ENCODE measurements around the gene KRT78.
"Not testable (repeated sequence)": the region's sequence is repeated elsewhere in the genome, so short reads cannot be mapped to it uniquely, and the experiment has no call there.

The KRT78 gene

GRCh38 chr12:52871291-52872039 is 22.7 kb upstream of the KRT78 start:
- peak; percentile 97 for DNase-seq

DNA sequence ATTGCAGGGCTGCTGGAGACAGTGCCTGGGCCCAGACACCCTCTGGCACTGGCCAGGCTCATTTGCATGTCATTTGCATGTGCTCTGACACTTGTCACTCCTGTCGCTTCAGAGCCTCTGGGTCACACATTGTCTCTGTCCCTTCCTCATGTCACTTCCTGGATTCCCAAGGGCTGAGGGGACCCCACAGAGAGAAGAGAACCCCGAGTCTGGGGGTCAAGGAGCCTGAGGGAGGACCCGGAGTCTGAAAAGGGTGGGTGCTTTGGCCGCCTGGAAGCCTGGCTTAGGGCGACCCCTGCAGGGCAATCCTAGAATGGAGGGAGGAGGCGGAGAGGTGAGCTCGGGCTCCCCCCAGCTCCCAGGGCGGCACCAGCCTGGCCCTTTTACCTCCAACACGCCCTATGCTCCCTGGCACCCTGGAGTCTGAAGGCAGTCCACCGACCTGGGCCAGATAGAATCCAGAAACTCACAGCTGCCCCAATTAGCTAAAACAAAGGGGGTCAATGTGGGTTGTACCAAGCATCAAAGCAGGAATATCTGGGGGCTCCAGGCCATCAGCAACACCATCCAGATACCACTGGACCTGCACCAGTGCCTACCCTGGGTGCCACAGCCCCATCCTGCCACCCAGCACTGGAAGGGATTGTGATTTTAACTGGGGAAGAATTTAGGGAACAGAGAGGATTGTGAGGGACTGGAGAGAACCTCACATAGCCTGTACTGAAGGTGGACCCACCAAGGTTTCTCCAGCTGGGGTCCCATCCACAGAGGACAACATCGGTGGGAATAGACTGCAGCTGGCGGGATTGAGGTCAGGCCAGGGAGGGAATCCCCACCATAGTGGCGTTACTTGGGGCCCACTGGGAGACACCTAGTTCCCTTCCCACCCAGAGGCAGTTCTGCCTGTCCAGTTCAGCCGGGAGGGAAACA is 21.8 kb upstream of the KRT78 start:
- peak; percentile 53 for DNase-seq

DNA sequence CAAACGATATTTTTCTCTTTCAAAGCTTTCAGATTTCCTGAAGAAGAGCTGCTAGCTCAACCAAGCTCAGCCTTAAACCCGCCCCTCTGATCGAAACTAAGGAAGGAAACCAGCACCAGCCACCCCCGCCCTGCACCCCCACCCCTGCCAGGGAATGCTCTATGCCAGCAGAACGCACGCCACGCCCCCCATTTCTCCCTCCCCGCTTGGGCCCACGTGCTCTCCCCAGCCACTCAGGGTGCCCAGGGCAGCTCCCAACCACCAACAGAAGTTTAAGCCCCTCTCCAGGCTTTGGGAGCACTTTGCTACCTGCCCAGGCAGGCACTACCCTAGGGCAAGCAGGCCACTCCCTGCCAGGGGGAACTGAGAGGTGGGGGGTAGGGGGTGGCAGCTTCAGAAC is 18.8 kb upstream of the KRT78 start:
- no peak for DNase-seq

- no peak for DNase-seq
Measured at GRCh38 chr12:52867152-52867551, 18.4 kb upstream of the KRT78 start.

GRCh38 chr12:52865090-52865944 is 16.5 kb upstream of the KRT78 start:
- DNase-seq = peak; percentile 71

DNA sequence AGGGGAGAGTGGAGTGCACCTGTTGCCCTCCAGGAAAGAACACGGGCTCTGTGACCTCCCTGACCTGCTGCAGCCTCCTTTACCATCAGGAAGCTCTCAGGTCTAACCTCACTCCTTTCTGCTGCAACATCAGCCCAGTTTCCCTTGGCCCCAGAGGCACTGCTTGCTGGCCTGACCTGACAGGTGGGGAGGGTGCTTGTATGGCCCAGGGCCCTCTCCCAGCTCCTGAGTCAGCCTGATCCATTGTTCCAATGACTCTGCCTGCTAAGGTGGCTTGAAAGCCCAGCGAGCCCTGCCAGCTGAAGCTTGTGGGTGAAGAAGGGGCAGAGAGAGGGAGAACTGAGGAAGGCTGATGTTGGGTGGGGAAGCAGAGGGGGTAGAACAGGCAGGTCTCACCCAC is 13.2 kb upstream of the KRT78 start:
- no peak for DNase-seq

GRCh38 chr12:52861511-52861910 is 12.7 kb upstream of the KRT78 start:
- DNase-seq = no peak

DNA sequence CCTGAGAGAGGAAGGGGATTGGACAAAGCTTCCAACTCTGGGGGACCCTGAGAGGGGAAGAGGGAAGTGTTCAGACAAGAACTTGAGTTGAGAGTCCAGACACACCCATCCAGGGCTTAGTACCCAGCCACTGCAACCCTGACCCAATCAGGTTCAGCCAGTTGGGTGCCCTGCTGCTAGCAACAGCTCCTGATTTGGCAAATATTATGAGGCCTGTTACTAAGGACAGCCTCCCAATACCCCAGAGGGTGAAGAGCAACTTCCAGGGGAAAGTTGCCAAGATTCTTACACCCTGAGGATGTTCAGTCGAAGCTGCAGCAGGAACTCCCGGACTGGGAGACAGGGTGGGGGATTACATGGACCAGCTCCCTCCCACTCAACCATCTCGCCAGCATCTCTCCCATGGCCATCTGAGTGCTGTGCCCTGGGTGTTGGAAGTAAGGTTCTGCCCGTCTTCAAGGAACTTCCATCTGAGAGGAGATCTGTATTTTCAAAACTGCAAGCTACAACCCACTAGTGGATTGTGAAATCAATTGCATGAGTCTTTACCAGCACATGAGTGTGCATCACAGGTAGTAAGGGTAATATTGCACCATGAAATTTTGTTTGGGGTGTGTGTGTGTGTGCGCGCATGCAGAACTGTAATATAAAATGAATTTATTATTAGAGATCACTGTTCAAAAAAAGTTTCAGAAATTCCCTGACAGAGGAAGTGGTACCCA is 11.5 kb upstream of the KRT78 start:
- peak; percentile 74 for DNase-seq

DNA sequence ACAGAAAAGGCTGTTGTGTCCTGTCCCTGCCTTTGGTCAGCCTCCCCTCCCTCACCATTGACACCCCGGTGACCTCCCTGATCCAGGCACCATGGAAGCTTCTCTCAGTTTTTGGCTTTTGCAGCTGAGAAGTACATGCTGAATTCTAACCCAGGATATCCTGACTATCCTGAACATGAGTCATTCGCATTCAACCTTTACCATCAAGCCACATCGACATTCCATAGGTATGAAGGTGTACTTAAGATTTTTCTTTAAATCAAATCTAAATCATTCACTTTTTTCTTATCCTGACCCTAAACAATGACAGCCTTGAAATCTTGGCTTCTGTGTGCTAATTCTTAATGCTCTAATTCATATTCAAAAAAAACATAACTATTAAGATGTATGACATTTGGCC is 8.7 kb upstream of the KRT78 start:
- DNase-seq = no peak

DNA sequence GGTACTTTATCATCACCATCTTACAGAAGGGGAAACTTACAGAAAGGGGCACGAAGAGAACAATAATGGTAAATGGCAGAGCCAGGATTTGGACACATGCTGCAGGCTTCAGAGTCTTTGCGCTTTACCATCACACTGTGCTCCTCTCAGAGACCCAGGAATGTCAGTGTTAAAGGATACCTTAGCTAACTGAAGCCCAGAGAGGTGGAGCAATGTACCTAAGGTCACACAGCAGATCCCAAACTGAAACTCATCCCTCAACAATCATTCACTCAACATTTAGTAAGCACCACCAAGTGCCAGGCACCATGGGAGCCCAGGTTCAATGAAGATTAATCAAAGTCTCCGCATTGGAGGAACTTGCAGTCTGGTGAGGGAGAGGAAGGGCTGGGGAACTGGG is 8.0 kb upstream of the KRT78 start:
- DNase-seq = no peak

DNA sequence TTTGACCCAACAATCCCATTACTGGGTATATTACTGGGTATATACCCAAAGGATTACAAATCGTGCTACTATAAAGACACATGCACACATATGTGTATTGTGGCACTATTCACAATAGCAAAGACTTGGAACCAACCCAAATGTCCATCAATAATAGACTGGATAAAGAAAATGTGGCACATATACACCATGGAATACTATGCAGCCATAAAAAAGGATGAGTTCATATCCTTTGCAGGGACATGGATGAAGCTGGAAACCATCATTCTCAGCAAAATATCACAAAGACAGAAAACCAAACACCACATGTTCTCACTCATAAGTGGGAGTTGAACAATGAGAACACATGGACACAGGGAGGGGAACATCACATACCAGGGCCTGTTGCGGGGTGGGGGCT is 7.3 kb upstream of the KRT78 start:
- DNase-seq = not testable (repeated sequence)

DNA sequence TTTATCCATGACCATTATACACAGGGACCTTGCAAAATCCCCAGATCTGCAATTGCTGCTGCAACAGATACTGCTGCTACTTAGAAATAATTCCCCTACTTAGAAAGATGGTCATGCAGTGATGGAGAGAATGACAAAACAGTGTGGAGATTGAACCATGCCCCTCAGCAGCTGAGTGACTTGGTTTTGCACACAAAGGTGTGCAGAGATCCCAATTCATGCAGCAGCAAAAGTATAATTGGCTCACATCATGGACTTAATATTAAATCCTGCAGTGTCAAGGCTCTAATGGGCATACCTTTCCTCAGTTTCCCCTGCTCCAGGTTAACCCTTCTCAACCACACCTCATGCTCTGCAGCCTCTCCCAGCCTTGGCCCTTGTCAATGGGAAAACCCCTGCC is 3.0 kb upstream of the KRT78 start:
- no peak for DNase-seq

DNA sequence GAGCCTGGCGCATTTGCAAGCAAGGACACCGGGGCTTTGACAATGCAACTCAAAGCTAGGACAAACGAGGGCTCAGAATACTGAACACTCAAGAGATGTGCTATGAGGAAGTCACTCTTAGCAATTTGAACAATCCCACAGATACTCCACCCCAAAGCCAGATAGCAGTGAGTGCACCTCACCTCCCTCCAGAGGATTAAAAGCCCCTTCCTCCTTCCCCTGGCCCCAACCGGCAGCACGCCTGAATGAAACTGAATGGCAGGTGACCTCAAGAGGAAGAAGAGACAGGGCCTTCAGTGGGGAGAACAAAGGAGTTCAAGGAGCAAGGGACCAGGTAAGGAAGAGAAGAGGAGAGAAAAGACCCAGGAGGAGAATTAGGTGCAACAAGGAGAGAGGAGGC is 1.9 kb upstream of the KRT78 start:
- DNase-seq = no peak

DNA sequence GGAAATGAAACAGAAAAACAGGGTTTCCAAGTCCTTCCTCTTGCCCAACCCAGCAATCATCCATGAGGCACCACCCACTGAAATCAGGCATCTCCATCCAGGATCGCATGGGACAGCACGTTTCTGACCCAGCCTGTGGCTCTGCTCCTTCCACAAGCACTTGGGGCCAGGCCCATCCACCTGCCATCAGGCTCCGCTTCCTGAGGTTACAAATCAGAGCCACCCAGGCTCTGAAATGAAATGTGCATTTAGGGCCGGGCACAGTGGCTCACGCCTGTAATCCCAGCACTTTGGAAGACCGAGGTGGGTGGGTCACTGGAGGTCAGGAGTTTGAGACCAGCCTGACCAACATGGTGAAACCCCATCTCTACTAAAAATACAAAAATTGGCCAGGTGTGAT is 717 bp upstream of the KRT78 start:
- no peak for DNase-seq

DNA sequence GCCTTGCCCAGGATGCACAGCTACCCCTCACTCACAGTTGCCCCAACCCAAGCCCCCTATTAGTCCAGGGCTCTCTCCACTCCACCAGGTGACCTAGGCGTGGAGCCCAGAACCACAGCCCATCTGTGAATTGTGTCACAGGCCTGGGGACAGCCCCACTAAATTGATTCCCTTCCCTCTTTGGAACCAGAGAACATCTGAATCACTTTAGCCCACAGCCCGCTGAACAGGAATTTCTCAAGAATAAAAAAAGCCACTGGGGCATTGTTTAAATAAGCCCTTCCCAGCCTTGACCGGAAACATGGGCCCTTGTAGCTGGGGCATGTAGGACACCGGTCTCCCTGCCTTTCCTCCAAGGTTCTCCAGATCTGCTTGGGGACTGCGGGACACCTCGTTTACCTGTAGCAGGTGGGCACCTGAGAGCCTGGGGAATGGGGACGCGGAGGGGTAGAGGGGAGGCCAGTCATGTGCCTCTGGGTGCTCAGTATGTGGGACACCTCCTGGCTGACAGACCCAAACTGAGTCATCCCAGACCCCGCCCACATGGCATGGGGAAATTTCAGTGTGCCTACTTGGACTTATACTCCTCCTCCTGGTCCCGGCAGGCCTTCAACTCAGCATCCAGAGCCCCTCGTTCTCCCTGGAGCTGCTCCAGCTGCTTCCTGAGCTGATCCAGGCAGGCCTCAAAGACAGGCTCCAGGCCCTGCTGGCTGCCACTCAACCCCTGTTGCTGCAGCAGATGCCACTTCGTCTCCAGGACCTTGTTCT is 1.3 kb downstream of the KRT78 start:
- DNase-seq = no peak

DNA sequence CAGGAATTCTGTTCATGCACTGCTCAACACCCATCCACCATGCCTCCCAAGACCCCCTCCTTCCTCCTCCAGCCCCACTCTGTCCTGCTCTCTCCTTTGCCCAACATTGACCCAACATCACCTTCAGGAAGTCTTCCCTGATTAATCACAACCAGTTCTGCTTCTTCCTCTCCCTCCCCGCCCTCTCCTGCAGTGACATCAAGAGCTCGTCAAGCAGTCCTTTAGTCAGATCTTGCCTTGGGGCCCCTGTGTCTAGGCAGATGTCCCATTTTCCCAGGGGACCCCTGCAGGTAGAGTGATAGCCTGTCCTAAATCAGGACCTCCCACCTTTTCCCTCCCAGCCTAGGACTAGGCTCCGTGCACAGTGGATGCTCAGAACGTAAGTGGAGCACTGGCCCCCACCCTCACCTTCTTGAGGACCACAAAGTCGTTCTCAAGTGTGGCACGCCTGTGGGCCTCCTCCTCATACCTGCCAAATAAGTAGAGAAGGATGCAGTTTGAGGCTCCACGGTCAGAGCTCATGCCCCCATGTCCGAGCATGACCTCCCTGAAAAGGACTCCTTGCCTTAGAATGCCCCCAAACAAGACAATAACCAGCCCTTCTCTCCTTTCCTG is 2.3 kb downstream of the KRT78 start:
- no peak for DNase-seq

DNA sequence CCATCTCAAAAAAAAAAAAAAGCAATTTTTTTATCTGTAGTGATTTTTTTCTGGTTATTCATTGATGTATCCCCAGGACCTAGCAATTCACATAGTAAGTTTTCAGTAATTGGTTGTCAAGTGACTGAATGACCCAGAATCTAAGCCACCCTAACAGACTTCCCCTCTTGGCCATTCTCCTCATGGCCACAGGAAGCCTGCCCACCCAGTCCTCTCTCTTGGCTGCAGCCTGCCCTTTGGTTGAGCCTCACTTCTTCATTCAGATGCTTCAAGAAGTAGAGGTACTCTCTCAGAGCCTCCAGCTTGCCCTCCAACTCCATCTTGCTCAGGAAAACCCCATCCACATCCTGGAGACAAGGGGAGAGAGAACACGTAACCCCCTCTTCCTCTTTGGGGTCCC is 2.8 kb downstream of the KRT78 start:
- DNase-seq = no peak

GRCh38 chr12:52844386-52844785 is 4.4 kb downstream of the KRT78 start:
- DNase-seq = no peak

GRCh38 chr12:52839436-52840105 is 9.2 kb downstream of the KRT78 start:
- no peak for DNase-seq

Measured in fibroblast of skin of scalp (primary cell).